Common myeloid progenitor, CD34-positive (primary cell): ENCODE results near the gene SP3.

ENCODE experiments used
- CTCF ChIA-PET: fragments of 350-600 bp; sonication (Branson Sonifier 250); formaldehyde crosslinking; loops from one replicate; lab custom pipeline; 2021; ENCODE audit warnings: antibody characterized with exemption; lab: Charles Lee
- POLR2A ChIA-PET: fragments of 350-600 bp; sonication (Branson Sonifier 250); formaldehyde crosslinking; loops from one replicate; lab custom pipeline; 2021; ENCODE audit warnings: antibody characterized with exemption; lab: Charles Lee
- DNase-seq, 3 donors: peaks; one replicate each; pipeline versions ENCODE4 v3.0.0 to v3.0.0-alpha.2; 2013
- H3K27ac ChIP-seq, 2 experiments: 1 replicate in 1 of 2; 2 replicates in 1 of 2; pipeline ENCODE4 v1.7.0; 2013; ENCODE audit warnings: inconsistent platforms in 2 of 2, low read length in 2 of 2, mild to moderate bottlenecking in 2 of 2, low read depth in 1 of 2, moderate library complexity in 1 of 2; ENCODE audit not compliant: severe bottlenecking in 2 of 2, insufficient read depth in 1 of 2, poor library complexity in 1 of 2
- H3K27me3 ChIP-seq, 5 experiments: replicated peaks in 2 of 5; 1 replicate in 3 of 5; 2 replicates in 2 of 5; pipeline versions ENCODE4 v1.6.1 to v1.7.0; 2013; ENCODE audit warnings: low read length in 4 of 5, mild to moderate bottlenecking in 2 of 5, moderate library complexity in 2 of 5, inconsistent platforms in 1 of 5; ENCODE audit not compliant: insufficient read depth in 5 of 5, control insufficient read depth in 4 of 5
- H3K36me3 ChIP-seq, 4 experiments: 1 replicate in 2 of 4; 2 replicates in 2 of 4; pipeline versions ENCODE4 v1.6.1 to v1.7.0; 2013; ENCODE audit warnings: low read length in 3 of 4, control low read depth in 1 of 4, mild to moderate bottlenecking in 1 of 4; ENCODE audit not compliant: control insufficient read depth in 4 of 4, insufficient read depth in 4 of 4
- H3K4me1 ChIP-seq, 4 experiments: 1 replicate in 3 of 4; 2 replicates in 1 of 4; pipeline versions ENCODE4 v1.6.1 to v1.7.1; 2013; ENCODE audit warnings: low read length in 3 of 4, mild to moderate bottlenecking in 3 of 4, control low read depth in 1 of 4, inconsistent platforms in 1 of 4, moderate library complexity in 1 of 4; ENCODE audit not compliant: control insufficient read depth in 4 of 4, insufficient read depth in 4 of 4; ENCODE audit errors: control extremely low read depth in 1 of 4
- H3K4me3 ChIP-seq, 7 experiments: 1 replicate in 4 of 7; 2 replicates in 3 of 7; pipeline versions ENCODE4 v1.5.1 to v1.7.0; 2013; ENCODE audit warnings: mild to moderate bottlenecking in 7 of 7, low read length in 6 of 7, moderate library complexity in 6 of 7, inconsistent platforms in 2 of 7, low read depth in 2 of 7, control low read depth in 1 of 7; ENCODE audit not compliant: insufficient read depth in 4 of 7, control insufficient read depth in 1 of 7; ENCODE audit errors: extremely low read depth in 1 of 7
- H3K9me3 ChIP-seq, 5 experiments: 1 replicate in 4 of 5; 2 replicates in 1 of 5; pipeline versions ENCODE4 v1.6.1 to v1.7.1; 2013; ENCODE audit warnings: low read length in 4 of 5, mild to moderate bottlenecking in 2 of 5, inconsistent platforms in 1 of 5, low read depth in 1 of 5, moderate library complexity in 1 of 5; ENCODE audit not compliant: control insufficient read depth in 4 of 5, insufficient read depth in 2 of 5; ENCODE audit errors: control extremely low read depth in 1 of 5
- WGBS: methylation state at CpG from one replicate; pipeline ENCODE4 v1.1.5; 2013; ENCODE audit not compliant: insufficient coverage; 5-methylcytosine and 5-hydroxymethylcytosine counted together

SP3 gene

GRCh38 chr2:173929441-173929840, 35.7 kb downstream of the SP3 start:
- no peaks in the 10 kb centered on the region for H3K27me3 ChIP-seq
- no peak overlapping the region for H3K27ac ChIP-seq
- H3K4me3 ChIP-seq, result no peak overlapping the region
- ChIA-PET POLR2A (no interaction called here), CTCF (no interaction called here)
- peaks cover 17 to 36% (median 21%) of the 10 kb centered on the region in 4 experiments for H3K36me3 ChIP-seq
- WGBS, result 80% methylated on average over 1 of the region's 1 CpG
- peaks cover 0 to 2% (median 0%) of the 10 kb centered on the region in 5 experiments for H3K9me3 ChIP-seq
- peaks cover 2 to 9% (median 5%) of the 10 kb centered on the region in 4 experiments for H3K4me1 ChIP-seq
- no peak for DNase-seq

- H3K9me3 ChIP-seq, result peaks cover 0 to 2% (median 0%) of the 10 kb centered on the region in 5 experiments
- no peak overlapping the region for H3K27ac ChIP-seq
- POLR2A ChIA-PET, result no interaction called here
- peaks cover 2 to 13% (median 5%) of the 10 kb centered on the region in 4 experiments for H3K4me1 ChIP-seq
- H3K27me3 ChIP-seq, result no peaks in the 10 kb centered on the region
- no peak for DNase-seq
- H3K36me3 ChIP-seq, result peaks cover 14 to 25% (median 17%) of the 10 kb centered on the region in 4 experiments
- H3K4me3 ChIP-seq, result no peak overlapping the region
- CTCF ChIA-PET, result interaction anchor here (1.0 kb wide), 1 partner anchor 15 kb away, joined by 3 read pairs; no protein-coding TSS in a partner anchor
Measured at GRCh38 chr2:173926875-173927274, 38.3 kb downstream of the SP3 start.

- H3K4me1 ChIP-seq, result peaks cover 2 to 13% (median 5%) of the 10 kb centered on the region in 4 experiments
- WGBS, result no CpG with 5 or more reads among the region's 2 CpGs
- no peak for DNase-seq
- no peaks in the 10 kb centered on the region for H3K27me3 ChIP-seq
- ChIA-PET POLR2A (no interaction called here), CTCF (no interaction called here)
- peaks cover 0 to 2% (median 0%) of the 10 kb centered on the region in 5 experiments for H3K9me3 ChIP-seq
- H3K27ac ChIP-seq, result no peak overlapping the region
- H3K36me3 ChIP-seq, result peaks cover 5 to 15% (median 10%) of the 10 kb centered on the region in 4 experiments
- H3K4me3 ChIP-seq, result no peak overlapping the region
Measured at GRCh38 chr2:173924285-173924684, 40.9 kb downstream of the SP3 start.

GRCh38 chr2:173922760-173923159, 42.4 kb downstream of the SP3 start:
- CTCF ChIA-PET, result interaction anchor here (0.7 to 1.3 kb wide), 2 partner anchors 9 to 34 kb away, joined by 3 read pairs; no protein-coding TSS in a partner anchor
- POLR2A ChIA-PET, result no interaction called here
- no peak overlapping the region for H3K27ac ChIP-seq
- peaks cover 0 to 2% (median 0%) of the 10 kb centered on the region in 5 experiments for H3K9me3 ChIP-seq
- H3K36me3 ChIP-seq, result peaks cover 8 to 16% (median 13%) of the 10 kb centered on the region in 4 experiments
- peaks cover 2 to 13% (median 5%) of the 10 kb centered on the region in 4 experiments for H3K4me1 ChIP-seq
- no peak for DNase-seq
- H3K27me3 ChIP-seq, result no peaks in the 10 kb centered on the region
- no peak overlapping the region for H3K4me3 ChIP-seq

GRCh38 chr2:173922068-173922467, 43.1 kb downstream of the SP3 start:
- no peak for DNase-seq
- peaks cover 0 to 2% (median 0%) of the 10 kb centered on the region in 5 experiments for H3K9me3 ChIP-seq
- CTCF ChIA-PET, result no interaction called here
- peak overlapping the region in 1 of 2 experiments; percentile 14 for H3K27ac ChIP-seq
- peaks cover 2 to 13% (median 5%) of the 10 kb centered on the region in 4 experiments for H3K4me1 ChIP-seq
- no peaks in the 10 kb centered on the region for H3K27me3 ChIP-seq
- H3K4me3 ChIP-seq, result no peak overlapping the region
- POLR2A ChIA-PET, result no interaction called here
- H3K36me3 ChIP-seq, result peaks cover 13 to 23% (median 17%) of the 10 kb centered on the region in 4 experiments

GRCh38 chr2:173914055-173914927, 50.9 kb downstream of the SP3 start:
- POLR2A ChIA-PET, result no interaction called here
- CTCF ChIA-PET, result no interaction called here
- Histone ChIP-seq H3K27me3 (no peaks in the 10 kb centered on the region), H3K9me3 (no peaks in the 10 kb centered on the region), H3K27ac (no peak overlapping the region), H3K4me1 (no peaks in the 10 kb centered on the region), H3K36me3 (peaks cover 19 to 63% (median 46%) of the 10 kb centered on the region in 4 experiments), H3K4me3 (no peak overlapping the region)
- DNase-seq, result no peak
- WGBS, result 90% methylated on average over 2 of the region's 3 CpGs

GRCh38 chr2:173909846-173910245, 55.3 kb downstream of the SP3 start:
- H3K4me3 ChIP-seq, result no peak overlapping the region
- DNase-seq, result no peak
- CTCF ChIA-PET, result interaction anchor here (1.3 kb wide), 1 partner anchor 129 kb away, joined by 3 read pairs; no protein-coding TSS in a partner anchor
- no peaks in the 10 kb centered on the region for H3K4me1 ChIP-seq
- POLR2A ChIA-PET, result no interaction called here
- H3K36me3 ChIP-seq, result peaks cover 12 to 68% (median 42%) of the 10 kb centered on the region in 4 experiments
- 94% methylated on average over 4 of the region's 5 CpGs for WGBS
- H3K27me3 ChIP-seq, result no peaks in the 10 kb centered on the region
- H3K27ac ChIP-seq, result no peak overlapping the region
- no peaks in the 10 kb centered on the region for H3K9me3 ChIP-seq
